ELF-1 (cell line): ENCODE results near the gene RPL36AL.
"Not testable (repeated sequence)": the region's sequence is repeated elsewhere in the genome, so short reads cannot be mapped to it uniquely, and the experiment has no call there.

Experiments used
- DNase-seq: peaks from one replicate; pipeline ENCODE4 v3.0.0-alpha.2; 2016; ENCODE audit warnings: low read depth, low spot score

Gene RPL36AL

GRCh38 chr14:49619273-49619672 is 1.2 kb downstream of the RPL36AL start:
- not testable (repeated sequence) for DNase-seq

DNA sequence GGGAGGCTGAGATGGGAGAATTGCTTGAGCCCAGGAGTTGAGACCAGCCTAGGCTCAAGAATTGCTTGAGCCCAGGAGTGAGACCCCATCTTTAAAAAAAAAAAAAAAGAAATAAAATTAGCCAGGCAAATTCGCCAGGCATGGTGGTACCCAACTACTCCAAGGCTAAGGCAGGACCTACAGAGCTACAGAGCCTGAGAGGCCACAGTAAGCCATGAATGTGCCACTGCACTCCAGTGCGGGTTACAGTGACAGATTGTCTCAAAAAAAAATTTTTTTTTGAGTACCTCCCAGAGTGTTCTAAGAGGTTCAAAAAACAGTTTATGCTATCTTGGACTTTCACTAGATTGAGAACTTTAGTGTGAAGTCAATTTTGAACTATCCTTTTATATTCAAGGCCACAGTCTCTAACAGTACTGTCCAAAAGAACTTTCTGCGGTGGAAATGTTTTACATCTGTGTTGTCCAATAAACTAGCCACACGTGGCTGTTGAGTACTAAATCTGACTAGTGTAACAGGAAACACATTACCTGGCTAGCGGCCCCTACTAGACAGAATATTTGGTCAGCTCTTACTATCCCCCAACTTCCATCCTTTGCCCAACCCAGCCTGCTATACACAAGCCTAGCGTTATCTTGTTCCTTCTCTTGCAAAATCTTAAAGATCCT is 2.4 kb downstream of the RPL36AL start:
- no peak for DNase-seq

DNA sequence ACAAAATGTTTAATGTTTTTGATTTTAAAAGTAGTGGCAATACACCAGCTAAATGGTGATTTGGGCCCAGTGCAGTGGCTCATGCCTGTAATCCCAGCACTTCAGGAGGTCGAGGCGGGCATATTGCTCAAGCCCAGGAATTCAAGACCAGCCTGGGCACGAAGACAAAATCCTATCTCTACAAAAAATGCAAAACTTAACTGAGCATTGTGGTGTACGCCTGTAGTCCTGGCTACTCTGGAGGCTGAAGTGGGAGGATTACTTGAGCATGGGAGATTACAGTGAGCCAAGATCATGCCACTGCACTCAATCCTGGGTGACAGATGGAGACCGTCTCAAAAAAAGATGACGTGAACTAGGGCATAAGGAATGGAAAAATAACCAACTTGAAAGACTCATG is 4.7 kb downstream of the RPL36AL start:
- no peak for DNase-seq

- no peak for DNase-seq
Measured at GRCh38 chr14:49614196-49614595, 6.2 kb downstream of the RPL36AL start.

GRCh38 chr14:49612671-49613070 is 7.8 kb downstream of the RPL36AL start:
- no peak for DNase-seq

GRCh38 chr14:49612251-49612650 is 8.2 kb downstream of the RPL36AL start:
- no peak for DNase-seq

- DNase-seq = no peak
Measured at GRCh38 chr14:49607583-49607982, 12.8 kb downstream of the RPL36AL start.

- DNase-seq = peak; percentile 90
Measured at GRCh38 chr14:49598485-49599300, 21.7 kb downstream of the RPL36AL start, which contains the start of gene LRR1. Gene LRR1 (plus strand): TSS chr14:49598940. CDS start chr14:49599021, 81 bp downstream.

DNA sequence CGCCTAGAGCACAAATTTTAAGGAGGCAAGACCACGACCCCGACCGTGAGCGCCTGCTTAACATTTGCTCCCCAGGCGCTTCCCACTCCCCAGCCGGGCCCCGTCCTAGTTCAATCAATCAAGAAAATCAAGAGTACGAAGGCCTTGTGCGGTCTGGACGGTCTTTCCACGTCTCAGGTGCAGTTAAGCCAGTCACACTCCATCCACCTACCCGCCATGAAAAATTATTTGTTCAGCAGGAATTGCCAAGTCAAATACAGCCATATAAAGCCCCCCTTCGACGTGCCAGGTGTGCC is 22.3 kb downstream of the RPL36AL start:
- no peak for DNase-seq

GRCh38 chr14:49594347-49595091 is 25.9 kb downstream of the RPL36AL start:
- DNase-seq = no peak

DNA sequence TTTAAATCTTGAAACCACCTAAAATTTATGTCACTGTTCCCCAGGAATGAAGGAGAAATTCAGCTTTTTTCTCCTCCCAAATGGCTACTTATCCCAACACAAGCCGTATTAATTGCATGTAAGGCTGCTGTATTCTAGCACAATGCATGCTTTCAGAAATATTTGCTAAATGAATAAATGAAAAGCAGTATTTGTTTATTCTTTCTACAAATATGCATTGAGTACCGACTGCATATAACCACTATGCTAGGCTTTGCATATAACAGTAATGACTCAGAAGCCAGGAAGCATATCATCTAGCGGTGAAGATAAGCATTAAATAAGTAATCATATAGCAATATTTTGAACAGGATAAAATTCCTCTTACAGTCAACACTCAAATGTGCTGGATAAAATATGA is 27.4 kb downstream of the RPL36AL start:
- no peak for DNase-seq

- no peak for DNase-seq
Measured at GRCh38 chr14:49589387-49589786, 31.0 kb downstream of the RPL36AL start.

GRCh38 chr14:49586673-49587460 is 33.6 kb downstream of the RPL36AL start:
- peak; percentile 82 for DNase-seq

DNA sequence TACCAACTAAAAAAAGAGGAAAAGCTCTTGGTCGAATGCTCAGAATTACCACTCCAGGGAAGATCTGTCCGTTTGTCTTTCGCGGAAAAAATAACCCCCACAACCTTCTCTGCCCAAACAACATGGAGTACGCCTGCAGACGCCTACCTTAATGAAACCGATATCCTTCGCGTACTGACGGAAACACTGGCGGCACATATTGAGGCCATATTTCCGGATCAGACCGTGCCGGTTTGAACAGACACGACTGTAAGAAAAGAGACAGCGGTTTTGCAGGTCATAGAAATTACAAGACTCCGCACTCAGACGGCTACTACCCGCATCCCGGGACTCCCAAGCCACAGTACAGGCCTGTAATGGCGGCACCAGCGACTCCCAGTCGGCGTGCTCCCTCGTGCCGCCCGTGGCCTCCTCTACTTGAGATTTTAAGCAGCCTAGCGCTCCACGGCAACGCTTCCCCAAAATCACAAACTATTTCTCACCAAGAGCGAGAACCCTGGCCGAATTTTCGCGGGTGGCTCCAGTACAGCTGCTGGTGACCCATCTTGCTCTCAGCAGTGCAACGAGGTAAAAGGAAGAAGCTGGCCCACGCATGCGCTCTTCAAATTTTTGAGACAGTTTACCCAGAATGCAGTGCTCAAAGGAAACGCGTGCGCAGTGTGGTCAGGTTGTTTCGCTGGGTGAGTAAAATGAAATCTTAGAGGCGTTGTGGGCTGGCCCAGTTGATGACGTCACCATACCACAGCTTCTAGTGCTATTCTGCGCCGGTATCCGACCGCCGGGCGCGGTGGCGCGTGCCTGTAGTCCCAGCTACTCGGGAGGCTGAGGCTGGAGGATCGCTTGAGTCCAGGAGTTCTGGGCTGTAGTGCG is 34.4 kb downstream of the RPL36AL start, which contains the start of gene RPS29:
Gene RPS29 (minus strand): TSS at position 578 of the 870 bp plus-strand sequence. CDS start 34 bp downstream, at position 544.
- DNase-seq = peak; percentile 100

GRCh38 chr14:49584981-49585640 is 35.3 kb downstream of the RPL36AL start:
- DNase-seq = not testable (repeated sequence)

GRCh38 chr14:49584058-49584457 is 36.4 kb downstream of the RPL36AL start:
- no peak for DNase-seq

GRCh38 chr14:49583629-49584028 is 36.8 kb downstream of the RPL36AL start:
- DNase-seq = no peak

DNA sequence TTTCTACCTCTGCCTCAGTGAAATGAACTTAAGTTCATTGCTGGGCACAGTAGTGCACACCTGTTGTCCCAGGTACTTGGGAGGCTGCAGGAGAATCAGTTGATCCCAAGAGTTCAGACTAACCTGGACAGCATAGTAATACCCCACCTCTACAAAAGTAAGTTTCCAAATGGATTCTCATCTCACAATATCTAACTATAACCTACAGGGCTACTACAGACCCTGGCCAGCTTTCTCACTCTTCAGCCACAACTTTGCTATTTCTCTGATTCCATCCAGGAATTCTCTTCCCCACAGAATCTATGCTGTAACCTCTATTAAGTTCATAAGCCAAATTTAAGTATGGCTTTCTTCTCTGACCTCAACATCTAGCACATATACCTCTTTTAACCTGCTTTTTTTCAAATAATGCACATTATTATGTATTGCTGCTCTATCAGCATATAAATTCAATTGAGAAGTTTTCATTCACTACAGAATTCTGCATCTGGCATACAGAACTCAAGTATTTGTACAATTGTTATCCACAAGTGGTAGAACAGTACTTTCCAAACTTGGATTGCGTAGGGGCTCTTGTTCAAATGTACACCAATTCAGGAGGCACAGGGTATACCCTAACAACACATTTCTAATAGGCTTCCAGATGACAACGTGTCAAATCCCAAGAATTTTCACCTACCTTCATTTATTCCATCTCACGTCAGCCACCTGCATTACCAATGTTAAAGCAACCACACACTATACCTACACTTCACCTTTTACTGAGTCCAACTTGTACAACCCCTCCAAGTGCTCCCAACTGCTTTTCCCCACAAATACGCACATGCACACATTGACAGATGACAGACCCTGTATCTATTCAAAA is 38.1 kb downstream of the RPL36AL start:
- no peak for DNase-seq
